Measurements from ENCODE around the gene CACNB4.
A peak's percentile ranks its signal among the peaks of the same experiment; 100 is the strongest.
"Not testable (repeated sequence)": the region's sequence is repeated elsewhere in the genome, so short reads cannot be mapped to it uniquely, and the experiment has no call there.

Gene CACNB4

GRCh38 chr2:152016181-152017120 is 82.4 kb downstream of the CACNB4 start:
- DNase-seq: no peak

- DNase-seq: no peak
Observed at GRCh38 chr2:152015552-152015951, 83.3 kb downstream of the CACNB4 start.

- no peak for DNase-seq
Observed at GRCh38 chr2:152012697-152013096, 86.1 kb downstream of the CACNB4 start.

GRCh38 chr2:152011724-152012123 is 87.1 kb downstream of the CACNB4 start:
- DNase-seq: no peak

- no peak for DNase-seq
Observed at GRCh38 chr2:152005607-152006006, 93.2 kb downstream of the CACNB4 start.

GRCh38 chr2:152003283-152003682 is 95.6 kb downstream of the CACNB4 start:
- DNase-seq: not testable (repeated sequence)

- peak; percentile 67 for DNase-seq
Observed at GRCh38 chr2:151999053-151999452, 99.8 kb downstream of the CACNB4 start.

GRCh38 chr2:151996243-151997003 is 102.4 kb downstream of the CACNB4 start:
- no peak for DNase-seq

- DNase-seq: no peak
Observed at GRCh38 chr2:151995161-151995557, 103.7 kb downstream of the CACNB4 start.

GRCh38 chr2:151994178-151994577 is 104.7 kb downstream of the CACNB4 start:
- not testable (repeated sequence) for DNase-seq

- no peak for DNase-seq
Observed at GRCh38 chr2:151991010-151991409, 107.8 kb downstream of the CACNB4 start.

- DNase-seq: no peak
Observed at GRCh38 chr2:151989378-151989777, 109.5 kb downstream of the CACNB4 start.

GRCh38 chr2:151987484-151987883 is 111.4 kb downstream of the CACNB4 start:
- DNase-seq: no peak

- no peak for DNase-seq
Observed at GRCh38 chr2:151984424-151985083, 114.3 kb downstream of the CACNB4 start.

- no peak for DNase-seq
Observed at GRCh38 chr2:151983221-151983620, 115.6 kb downstream of the CACNB4 start.

GRCh38 chr2:151981886-151982285 is 117.0 kb downstream of the CACNB4 start:
- DNase-seq: no peak

GRCh38 chr2:151979694-151980093 is 119.2 kb downstream of the CACNB4 start:
- DNase-seq: no peak

GRCh38 chr2:151978709-151979108 is 120.1 kb downstream of the CACNB4 start:
- DNase-seq: no peak

GRCh38 chr2:151977631-151978030 is 121.2 kb downstream of the CACNB4 start:
- no peak for DNase-seq

GRCh38 chr2:151976945-151977353 is 121.9 kb downstream of the CACNB4 start:
- peak; percentile 9 for DNase-seq

GRCh38 chr2:151975460-151976414 is 123.1 kb downstream of the CACNB4 start:
- no peak for DNase-seq

GRCh38 chr2:151974988-151975387 is 123.9 kb downstream of the CACNB4 start:
- no peak for DNase-seq
